IMR-90 (cell line): ENCODE results near the gene UBASH3B. TPM values are rescaled to one million over a fixed set of nuclear protein-coding genes. Genes with fewer than 3 reads are reported as not detected.

ENCODE experiments used
- ATAC-seq: fragments of 200-7000 bp; cut with Tn5 transposase; 2 replicates; pipeline ENCODE4 v1.9.1; 2020; ENCODE audit warnings: low read depth, mild to moderate bottlenecking, moderate library complexity
- BruUV-seq: library from RNA; stranded (reverse); fragments of 400-500 nt; replicated peaks from 2 replicates; lab custom pipeline; 2021; lab: Mats Ljungman, UMichigan
- CTCF ChIA-PET: fragments of 300-600 bp; formaldehyde crosslinking; extraction: SDS; loops from one replicate; lab custom pipeline; 2021; ENCODE audit warnings: antibody characterized with exemption; lab: Yijun Ruan, JAX
- POLR2A ChIA-PET: fragments of 300-600 bp; sonication (Branson Sonifier 250); formaldehyde crosslinking; loops from one replicate; lab custom pipeline; 2022; ENCODE audit warnings: antibody characterized with exemption; ENCODE audit not compliant: unreplicated experiment; lab: Charles Lee
- DNase-seq: peaks from one replicate; pipeline ENCODE4 v3.0.0; 2013
- H2AFZ ChIP-seq: replicated peaks from 2 replicates; pipeline ENCODE3; 2013; ENCODE audit warnings: low read length, mild to moderate bottlenecking; ENCODE audit not compliant: poor library complexity
- H2AK5ac ChIP-seq: 2 replicates; pipeline ENCODE4 v1.6.1; 2013; ENCODE audit warnings: low read depth, low read length, inconsistent platforms
- H2AK9ac ChIP-seq: replicated peaks from 2 replicates; pipeline ENCODE3; 2013; ENCODE audit warnings: mild to moderate bottlenecking, low read depth, low read length, moderate library complexity; ENCODE audit not compliant: poor library complexity
- H2BK120ac ChIP-seq: 2 replicates; pipeline ENCODE4 v1.6.1; 2013; ENCODE audit warnings: low read depth, low read length, inconsistent platforms
- H2BK15ac ChIP-seq: 3 replicates; pipeline ENCODE4 v1.6.1; 2013; ENCODE audit warnings: low read depth, low read length, inconsistent platforms
- H2BK20ac ChIP-seq: 2 replicates; pipeline ENCODE4 v1.6.1; 2013; ENCODE audit warnings: low read depth, mild to moderate bottlenecking, inconsistent platforms, low read length, moderate library complexity
- H2BK5ac ChIP-seq: 2 replicates; pipeline ENCODE4 v1.6.1; 2013; ENCODE audit warnings: mild to moderate bottlenecking, low read depth, low read length, inconsistent platforms; ENCODE audit not compliant: poor library complexity, severe bottlenecking
- H3K14ac ChIP-seq: replicated peaks from 2 replicates; pipeline ENCODE4 v1.6.1; 2013; ENCODE audit warnings: low read depth, low read length, inconsistent platforms
- H3K18ac ChIP-seq: 2 replicates; pipeline ENCODE4 v1.6.1; 2013; ENCODE audit warnings: low read depth, low read length, control low read depth
- H3K23ac ChIP-seq: 2 replicates; pipeline ENCODE4 v1.6.1; 2013; ENCODE audit warnings: low read depth, low read length, inconsistent platforms
- H3K27ac ChIP-seq: 2 replicates; pipeline ENCODE4 v1.5.1; 2013; ENCODE audit warnings: mild to moderate bottlenecking, control low read depth, low read length; ENCODE audit not compliant: insufficient read depth
- H3K27me3 ChIP-seq: 2 replicates; pipeline ENCODE4 v1.6.1; 2013; ENCODE audit warnings: low read length; ENCODE audit not compliant: control insufficient read depth, insufficient read depth
- H3K36me3 ChIP-seq: 2 replicates; pipeline ENCODE4 v1.6.1; 2013; ENCODE audit warnings: low read length, mixed read lengths; ENCODE audit not compliant: control insufficient read depth, insufficient read depth
- H3K4ac ChIP-seq: 2 replicates; pipeline ENCODE4 v1.6.1; 2013; ENCODE audit warnings: low read depth, low read length, inconsistent platforms
- H3K4me1 ChIP-seq: 2 replicates; pipeline ENCODE4 v1.6.1; 2013; ENCODE audit warnings: low read length, mixed read lengths; ENCODE audit not compliant: control insufficient read depth, insufficient read depth
- H3K4me2 ChIP-seq: 2 replicates; pipeline ENCODE4 v1.6.1; 2013; ENCODE audit warnings: low read depth, mild to moderate bottlenecking, control low read depth, low read length, moderate library complexity
- H3K4me3 ChIP-seq: 2 replicates; pipeline ENCODE4 v1.5.1; 2013; ENCODE audit warnings: low read depth, mild to moderate bottlenecking, control low read depth, low read length, moderate library complexity; ENCODE audit not compliant: insufficient read depth
- H3K56ac ChIP-seq: 2 replicates; pipeline ENCODE4 v1.6.1; 2013; ENCODE audit warnings: low read length, inconsistent platforms; ENCODE audit not compliant: insufficient read depth; ENCODE audit errors: extremely low read depth
- H3K79me1 ChIP-seq, 2 experiments: 2 replicates each; pipeline ENCODE4 v1.6.1; 2013; ENCODE audit warnings: low read length in 2 of 2, inconsistent platforms in 1 of 2, low read depth in 1 of 2
- H3K9ac ChIP-seq: 2 replicates; pipeline ENCODE4 v1.6.1; 2013; ENCODE audit warnings: low read depth, low read length, control low read depth
- H3K9me1 ChIP-seq: 2 replicates; pipeline ENCODE4 v1.6.1; 2013; ENCODE audit warnings: low read length, inconsistent platforms; ENCODE audit not compliant: insufficient read depth
- H3K9me3 ChIP-seq: 2 replicates; pipeline ENCODE4 v1.6.1; 2013; ENCODE audit warnings: low read length; ENCODE audit not compliant: control insufficient read depth, insufficient read depth
- H4K20me1 ChIP-seq: 2 replicates; pipeline ENCODE4 v1.6.1; 2013; ENCODE audit warnings: low read length, inconsistent platforms; ENCODE audit not compliant: insufficient read depth
- H4K5ac ChIP-seq: 2 replicates; pipeline ENCODE4 v1.6.1; 2013; ENCODE audit warnings: mild to moderate bottlenecking, low read depth, low read length, control low read depth
- H4K8ac ChIP-seq, 2 experiments: 2 replicates each; pipeline ENCODE4 v1.6.1; 2013; ENCODE audit warnings: low read depth in 2 of 2, low read length in 2 of 2, control low read depth in 1 of 2, inconsistent platforms in 1 of 2
- H4K91ac ChIP-seq: 2 replicates; pipeline ENCODE4 v1.6.1; 2013; ENCODE audit warnings: low read depth, low read length, inconsistent platforms; ENCODE audit not compliant: insufficient read depth
- BHLHE40 ChIP-seq: fragments of 150-350 bp; IDR thresholded peaks from 2 replicates; pipeline ENCODE4 v1.6.1; 2016; ENCODE audit warnings: mild to moderate bottlenecking, low read depth, low read length
- CHD1 ChIP-seq: IDR thresholded peaks from 2 replicates; pipeline ENCODE4 v1.6.1; 2012; ENCODE audit warnings: low read depth, low read length, improper control_type of control experiment
- FOS ChIP-seq: fragments of 150-350 bp; IDR thresholded peaks from 2 replicates; pipeline ENCODE4 v1.6.1; 2016; ENCODE audit warnings: low read depth, low read length
- MAZ ChIP-seq: IDR thresholded peaks from 2 replicates; pipeline ENCODE4 v1.6.1; 2012; ENCODE audit warnings: low read depth, mild to moderate bottlenecking, low read length, improper control_type of control experiment, moderate library complexity, borderline replicate concordance
- MXI1 ChIP-seq: IDR thresholded peaks from 2 replicates; pipeline ENCODE4 v1.6.1; 2012; ENCODE audit warnings: low read depth, mild to moderate bottlenecking, low read length, moderate library complexity, borderline replicate concordance
- NFE2L2 ChIP-seq: fragments of 150-350 bp; IDR thresholded peaks from 2 replicates; pipeline ENCODE4 v1.6.1; 2016; ENCODE audit warnings: low read depth, mild to moderate bottlenecking, low read length
- POLR2A ChIP-seq: IDR thresholded peaks from 2 replicates; pipeline ENCODE4 v1.6.1; 2012; ENCODE audit warnings: mild to moderate bottlenecking, low read depth, low read length
- RAD21 ChIP-seq: IDR thresholded peaks from 2 replicates; pipeline ENCODE4 v1.6.1; 2012; ENCODE audit warnings: low read length, improper control_type of control experiment
- RCOR1 ChIP-seq: IDR thresholded peaks from 2 replicates; pipeline ENCODE4 v1.6.1; 2012; ENCODE audit warnings: mild to moderate bottlenecking, low read length, improper control_type of control experiment; ENCODE audit not compliant: insufficient replicate concordance
- RFX5 ChIP-seq: IDR thresholded peaks from 2 replicates; pipeline ENCODE4 v1.8.0; 2012; ENCODE audit warnings: low read depth, mild to moderate bottlenecking, low read length, moderate library complexity
- SMC3 ChIP-seq: fragments of 150-350 bp; IDR thresholded peaks from 2 replicates; pipeline ENCODE4 v1.6.1; 2016; ENCODE audit warnings: low read depth, mild to moderate bottlenecking, antibody characterized with exemption, low read length, moderate library complexity
- whole genome bisulfite sequencing, 2 experiments: methylation state at CpG; one replicate each; pipeline versions ENCODE4 v1.1.5 to v1.1.7; 2013; ENCODE audit warnings: missing lambda C conversion rate in 2 of 2; ENCODE audit not compliant: insufficient read length in 1 of 2; ENCODE audit errors: extremely low coverage in 2 of 2; 5-methylcytosine and 5-hydroxymethylcytosine counted together
- dilution Hi-C: fragments of 300-500 bp; cut with HindIII; formaldehyde crosslinking; loops from one replicate; pipeline ENCODE4 v1.14.3; 2018; ENCODE audit warnings: low sequenced_read_pairs; ENCODE audit not compliant: unreplicated experiment
- in situ Hi-C: fragments of 300-500 bp; cut with MboI; formaldehyde crosslinking; loops from 3 replicates; pipeline ENCODE4 v1.14.3; 2019; ENCODE audit warnings: low sequenced_read_pairs, inconsistent platforms, mixed read lengths
- intact Hi-C: fragments of 100-400 bp; cut with micrococcal nuclease; formaldehyde crosslinking; loops from 2 replicates; pipeline ENCODE4 v1.10.0; 2022
- polyA plus RNA-seq, 3 experiments: library from polyadenylated mRNA; depleted of rRNA; stranded (reverse); fragments of >200 nt; gene quantifications; 2 replicates each; pipeline ENCODE4 v1.2.3, GENCODE V29; 2012; ENCODE audit warnings: low replicate concordance in 1 of 3
- total RNA-seq: library from RNA; depleted of rRNA; stranded (reverse); fragments of >200 nt; gene quantifications from 2 replicates; pipeline ENCODE4 v1.2.3, GENCODE V29; 2012
- TF ChIP-seq, protein P1 (sequence below): fragments of 150-350 bp; IDR thresholded peaks from 2 replicates; pipeline ENCODE4 v1.6.1; 2017; ENCODE audit warnings: mild to moderate bottlenecking, antibody characterized with exemption, low read length, low read depth
- TF ChIP-seq, protein P2 (sequence below): fragments of 150-350 bp; IDR thresholded peaks from 2 replicates; pipeline ENCODE4 v1.6.1; 2016; ENCODE audit warnings: low read depth, mild to moderate bottlenecking, low read length, moderate library complexity, borderline replicate concordance
- TF ChIP-seq, protein P3 (sequence below): conservative IDR thresholded peaks from 2 replicates; pipeline ENCODE4 v1.5.1; 2012; ENCODE audit warnings: mild to moderate bottlenecking, low read depth, low read length, improper control_type of control experiment

The UBASH3B gene
- total and polyA plus RNA-seq, 2 of the 4 experiments (the other 2 are of a cell fraction): 27.2 to 48.0 TPM

DNA sequence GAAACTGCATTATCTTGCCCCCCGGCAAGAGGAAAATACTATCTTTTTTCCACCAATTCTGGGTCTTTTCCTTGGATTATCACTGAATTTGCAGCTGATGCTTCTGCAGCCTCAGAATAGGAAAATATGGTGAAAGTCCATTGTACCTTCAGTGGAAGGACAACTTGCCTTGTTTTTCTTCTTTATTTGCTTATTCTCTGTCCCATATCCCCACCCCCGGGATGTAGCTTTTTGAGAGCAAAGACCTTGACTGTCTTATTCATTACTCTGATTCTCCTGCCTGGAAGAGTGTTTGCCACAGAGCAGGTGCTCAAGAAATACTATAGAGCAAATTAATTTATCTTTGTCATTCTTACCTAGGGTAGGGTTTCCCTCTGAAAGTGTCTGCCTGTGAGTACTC is 29.5 kb downstream of the UBASH3B start:
- Histone ChIP-seq H3K27ac (no peak overlapping the region), H3K9me3 (no peaks in the 10 kb centered on the region), H3K36me3 (no peaks in the 10 kb centered on the region), H2BK15ac (no peak overlapping the region), H2BK5ac (no peak overlapping the region), H3K18ac (no peak overlapping the region), H3K14ac (no peak overlapping the region), H3K4ac (no peak overlapping the region), H2BK20ac (no peak overlapping the region), H3K4me2 (no peak overlapping the region), H2AK9ac (no peak overlapping the region), H2AFZ (no peak overlapping the region), H3K56ac (no peak overlapping the region), H4K91ac (no peak overlapping the region), H3K9ac (no peak overlapping the region), H2BK120ac (no peak overlapping the region), H3K9me1 (peaks cover 11% of the 10 kb centered on the region), H2AK5ac (no peak overlapping the region), H4K5ac (no peak overlapping the region), H3K4me3 (no peak overlapping the region), H3K4me1 (peaks cover 8% of the 10 kb centered on the region), H3K27me3 (no peaks in the 10 kb centered on the region), H3K23ac (no peak overlapping the region), H4K8ac (no peak overlapping the region), H4K20me1 (peaks cover 18% of the 10 kb centered on the region), H3K79me1 (peaks cover 40 to 62% of the 10 kb centered on the region in 2 experiments)
- dilution Hi-C loops: no loop called here
- POLR2A ChIA-PET: no interaction called here
- in situ Hi-C loops: loop anchor here (25.0 kb wide), 1 partner anchor 502 kb away; the partner anchor contains the start of gene CLMP
- no peak for TF ChIP-seq SMC3
- TF ChIP-seq POLR2A: no peak
- TF ChIP-seq NFE2L2: no peak
- TF ChIP-seq MAZ: no peak
- TF ChIP-seq CHD1: no peak
- TF ChIP-seq RCOR1: no peak
- TF ChIP-seq FOS: no peak
- TF ChIP-seq, protein P1, sequence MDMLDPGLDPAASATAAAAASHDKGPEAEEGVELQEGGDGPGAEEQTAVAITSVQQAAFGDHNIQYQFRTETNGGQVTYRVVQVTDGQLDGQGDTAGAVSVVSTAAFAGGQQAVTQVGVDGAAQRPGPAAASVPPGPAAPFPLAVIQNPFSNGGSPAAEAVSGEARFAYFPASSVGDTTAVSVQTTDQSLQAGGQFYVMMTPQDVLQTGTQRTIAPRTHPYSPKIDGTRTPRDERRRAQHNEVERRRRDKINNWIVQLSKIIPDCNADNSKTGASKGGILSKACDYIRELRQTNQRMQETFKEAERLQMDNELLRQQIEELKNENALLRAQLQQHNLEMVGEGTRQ: no peak
- TF ChIP-seq, protein P2, sequence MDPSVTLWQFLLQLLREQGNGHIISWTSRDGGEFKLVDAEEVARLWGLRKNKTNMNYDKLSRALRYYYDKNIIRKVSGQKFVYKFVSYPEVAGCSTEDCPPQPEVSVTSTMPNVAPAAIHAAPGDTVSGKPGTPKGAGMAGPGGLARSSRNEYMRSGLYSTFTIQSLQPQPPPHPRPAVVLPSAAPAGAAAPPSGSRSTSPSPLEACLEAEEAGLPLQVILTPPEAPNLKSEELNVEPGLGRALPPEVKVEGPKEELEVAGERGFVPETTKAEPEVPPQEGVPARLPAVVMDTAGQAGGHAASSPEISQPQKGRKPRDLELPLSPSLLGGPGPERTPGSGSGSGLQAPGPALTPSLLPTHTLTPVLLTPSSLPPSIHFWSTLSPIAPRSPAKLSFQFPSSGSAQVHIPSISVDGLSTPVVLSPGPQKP: no peak
- TF ChIP-seq RFX5: no peak
- no peak for TF ChIP-seq RAD21
- TF ChIP-seq MXI1: no peak
- TF ChIP-seq BHLHE40: no peak
- TF ChIP-seq, protein P3, sequence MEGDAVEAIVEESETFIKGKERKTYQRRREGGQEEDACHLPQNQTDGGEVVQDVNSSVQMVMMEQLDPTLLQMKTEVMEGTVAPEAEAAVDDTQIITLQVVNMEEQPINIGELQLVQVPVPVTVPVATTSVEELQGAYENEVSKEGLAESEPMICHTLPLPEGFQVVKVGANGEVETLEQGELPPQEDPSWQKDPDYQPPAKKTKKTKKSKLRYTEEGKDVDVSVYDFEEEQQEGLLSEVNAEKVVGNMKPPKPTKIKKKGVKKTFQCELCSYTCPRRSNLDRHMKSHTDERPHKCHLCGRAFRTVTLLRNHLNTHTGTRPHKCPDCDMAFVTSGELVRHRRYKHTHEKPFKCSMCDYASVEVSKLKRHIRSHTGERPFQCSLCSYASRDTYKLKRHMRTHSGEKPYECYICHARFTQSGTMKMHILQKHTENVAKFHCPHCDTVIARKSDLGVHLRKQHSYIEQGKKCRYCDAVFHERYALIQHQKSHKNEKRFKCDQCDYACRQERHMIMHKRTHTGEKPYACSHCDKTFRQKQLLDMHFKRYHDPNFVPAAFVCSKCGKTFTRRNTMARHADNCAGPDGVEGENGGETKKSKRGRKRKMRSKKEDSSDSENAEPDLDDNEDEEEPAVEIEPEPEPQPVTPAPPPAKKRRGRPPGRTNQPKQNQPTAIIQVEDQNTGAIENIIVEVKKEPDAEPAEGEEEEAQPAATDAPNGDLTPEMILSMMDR: no peak
- ATAC-seq (no peak), DNase-seq (no peak)
- intact Hi-C loops: no loop called here
- no CpG with 5 or more reads among the region's 2 CpGs for WGBS, 2 experiments
- BruUV-seq: no TSS peak
- CTCF ChIA-PET: no interaction called here
